NCI-H2029 treated with DMSO at 0.1 percent for 48 hours (cell line): ENCODE data around the gene CCDC85C.

Experiments
- DNase-seq: peaks from one replicate; lab custom pipeline; 2025; lab: John Stamatoyannopoulos, UW

Gene CCDC85C

GRCh38 chr14:99605299-99605961 is 1.4 kb upstream of the CCDC85C start:
- DNase-seq: no peak

DNA sequence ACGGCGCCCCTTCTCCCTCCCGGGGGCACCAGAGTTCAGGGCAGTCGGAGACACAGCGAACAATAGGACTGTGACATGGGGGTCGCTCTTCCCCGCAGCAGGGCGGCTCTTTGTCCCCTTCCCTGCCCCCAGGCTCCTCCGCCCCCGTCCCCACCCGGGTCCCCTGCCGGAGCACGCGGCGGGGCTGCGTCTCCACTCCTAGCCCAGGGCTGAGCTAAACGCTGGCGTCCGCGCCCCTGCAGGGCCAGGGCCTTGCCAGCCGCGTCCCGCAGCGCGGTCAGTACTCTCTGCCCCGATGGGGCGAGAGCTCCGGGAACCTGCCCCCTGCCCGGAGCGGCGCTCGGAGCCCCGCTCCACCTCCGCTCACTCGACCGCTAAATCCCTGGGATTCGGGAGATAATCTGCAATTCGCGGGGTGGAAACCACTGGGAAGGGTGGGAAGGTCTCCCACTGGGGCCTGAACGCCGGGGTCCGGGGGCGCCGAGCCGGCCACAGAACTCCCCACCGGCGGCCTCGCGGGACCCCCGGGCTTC is 825 bp upstream of the CCDC85C start:
- no peak for DNase-seq

GRCh38 chr14:99604278-99604765 is 315 bp upstream of the CCDC85C start:
- peak; percentile 58 for DNase-seq

GRCh38 chr14:99602788-99603415 is 1.1 kb downstream of the CCDC85C start:
- DNase-seq: no peak

- DNase-seq: no peak
These were observed 1.8 kb downstream of the CCDC85C start for GRCh38 chr14:99602054-99602787.

DNA sequence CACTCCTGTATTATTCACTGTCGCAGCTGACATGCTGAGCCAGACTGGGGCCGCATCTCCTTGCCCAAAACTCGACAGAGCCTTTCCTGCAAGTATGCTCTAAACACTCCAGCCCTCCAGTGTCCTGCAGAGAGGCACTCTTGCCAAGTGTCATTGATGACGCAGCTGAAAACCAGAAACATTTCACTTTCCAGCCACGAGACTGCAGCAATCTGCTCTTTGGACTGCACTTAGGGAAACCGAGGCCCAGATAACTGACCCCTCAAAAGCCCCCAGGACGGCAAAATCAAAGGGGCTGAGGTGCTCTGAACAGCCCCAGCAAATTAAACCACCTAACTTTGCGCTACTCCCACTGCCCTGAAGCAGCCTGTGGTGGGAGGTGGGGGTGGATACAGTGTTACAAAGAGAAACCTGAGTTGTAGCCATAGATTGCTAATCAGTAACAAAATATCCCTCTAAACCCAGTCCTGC is 2.6 kb downstream of the CCDC85C start:
- DNase-seq: no peak

- DNase-seq: no peak
These were observed 3.6 kb downstream of the CCDC85C start for GRCh38 chr14:99600232-99600888.

DNA sequence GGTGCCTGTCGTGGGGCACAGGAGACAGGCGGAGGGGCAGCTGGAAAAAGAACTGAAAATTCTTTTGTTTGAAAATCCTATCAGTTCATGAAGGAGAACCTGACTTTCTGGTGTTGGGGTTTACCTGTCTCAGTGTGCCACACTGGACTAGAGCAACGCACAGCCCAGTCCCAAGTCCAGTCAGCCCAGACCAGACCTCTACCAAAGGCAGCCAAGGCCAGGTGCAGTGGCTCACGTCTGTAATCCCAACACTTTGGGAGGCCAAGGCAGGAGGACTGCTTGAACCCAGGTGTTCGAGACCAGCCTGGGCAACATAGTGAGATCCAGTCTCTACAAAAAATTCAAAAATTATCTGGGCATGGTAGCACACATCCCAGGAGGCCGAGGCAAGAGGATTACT is 4.6 kb downstream of the CCDC85C start:
- DNase-seq: no peak

- no peak for DNase-seq
These were observed 5.2 kb downstream of the CCDC85C start for GRCh38 chr14:99598774-99599173.

DNA sequence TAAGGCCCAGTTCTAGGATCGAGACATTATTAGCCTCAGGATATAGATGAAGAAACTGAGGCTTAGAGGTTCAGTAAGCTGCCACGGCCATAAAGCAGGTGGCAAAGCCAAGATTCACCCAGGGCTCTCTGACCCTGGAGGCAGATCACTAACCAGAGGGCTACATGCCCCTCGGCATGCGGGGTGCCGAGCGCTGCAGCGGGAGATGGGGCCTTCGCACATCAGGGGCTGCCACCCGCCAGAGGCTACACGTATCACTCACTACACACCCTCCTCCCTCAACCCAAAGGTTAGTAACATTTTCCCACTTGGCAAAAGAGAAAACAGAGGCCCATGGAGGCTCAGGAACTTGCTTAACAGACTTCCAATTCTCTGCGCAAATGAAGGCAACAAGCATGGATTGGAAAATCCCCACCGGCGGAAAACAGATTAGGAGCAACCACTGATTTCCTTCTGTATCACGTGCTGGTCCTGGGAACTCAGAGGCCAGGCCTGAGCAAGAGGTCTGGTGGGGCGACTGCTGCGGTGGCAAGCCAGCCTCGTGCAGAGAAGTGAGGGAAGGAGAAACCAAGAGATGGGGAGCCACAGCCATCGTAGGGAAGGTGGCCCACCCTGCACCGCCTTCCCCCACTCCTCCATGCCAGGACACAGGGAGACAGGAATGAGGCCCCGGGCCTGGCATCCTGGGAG is 6.0 kb downstream of the CCDC85C start:
- DNase-seq: no peak

DNA sequence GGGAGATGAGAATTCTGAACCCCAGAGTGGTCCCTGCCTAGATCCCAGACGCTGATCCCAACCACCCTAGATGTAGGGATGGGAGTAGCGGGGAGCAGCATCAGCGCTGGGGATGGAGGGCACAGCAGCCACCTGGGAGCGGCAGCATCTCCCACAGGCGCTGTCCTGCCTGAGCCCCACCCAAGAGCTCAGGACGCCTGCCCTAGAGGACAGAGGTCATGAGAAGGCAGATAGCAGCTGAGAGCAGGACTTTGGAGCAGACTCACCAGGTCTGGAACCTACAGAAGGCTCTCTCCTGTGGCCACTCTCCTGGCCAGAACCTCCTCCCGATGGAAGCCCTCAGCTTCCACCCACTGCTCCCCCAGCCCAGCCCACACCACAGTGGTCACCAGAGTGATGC is 7.2 kb downstream of the CCDC85C start:
- no peak for DNase-seq

GRCh38 chr14:99596071-99596627 is 7.9 kb downstream of the CCDC85C start:
- DNase-seq: no peak

DNA sequence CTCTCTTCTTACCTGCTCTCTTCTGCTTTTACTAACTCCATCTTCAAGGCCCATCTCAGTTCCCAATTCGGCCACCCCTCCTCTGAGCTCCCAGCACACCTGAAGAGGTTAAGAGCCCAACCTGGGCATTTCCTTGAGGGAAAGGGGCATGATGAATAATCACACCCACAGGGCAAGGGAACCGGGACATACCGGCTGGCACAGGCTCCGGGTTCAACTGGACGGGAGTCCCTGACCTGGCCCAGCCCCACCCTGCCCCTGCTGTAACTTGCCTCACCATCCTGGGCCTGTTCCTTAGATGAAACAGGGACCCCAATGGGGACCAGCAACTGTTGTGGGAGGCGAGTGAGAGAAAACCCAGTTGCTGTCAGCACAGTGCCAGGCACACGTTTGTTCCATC is 8.5 kb downstream of the CCDC85C start:
- DNase-seq: no peak

- no peak for DNase-seq
These were observed 9.0 kb downstream of the CCDC85C start for GRCh38 chr14:99595034-99595433.

GRCh38 chr14:99593971-99594841 is 9.8 kb downstream of the CCDC85C start:
- DNase-seq: no peak

DNA sequence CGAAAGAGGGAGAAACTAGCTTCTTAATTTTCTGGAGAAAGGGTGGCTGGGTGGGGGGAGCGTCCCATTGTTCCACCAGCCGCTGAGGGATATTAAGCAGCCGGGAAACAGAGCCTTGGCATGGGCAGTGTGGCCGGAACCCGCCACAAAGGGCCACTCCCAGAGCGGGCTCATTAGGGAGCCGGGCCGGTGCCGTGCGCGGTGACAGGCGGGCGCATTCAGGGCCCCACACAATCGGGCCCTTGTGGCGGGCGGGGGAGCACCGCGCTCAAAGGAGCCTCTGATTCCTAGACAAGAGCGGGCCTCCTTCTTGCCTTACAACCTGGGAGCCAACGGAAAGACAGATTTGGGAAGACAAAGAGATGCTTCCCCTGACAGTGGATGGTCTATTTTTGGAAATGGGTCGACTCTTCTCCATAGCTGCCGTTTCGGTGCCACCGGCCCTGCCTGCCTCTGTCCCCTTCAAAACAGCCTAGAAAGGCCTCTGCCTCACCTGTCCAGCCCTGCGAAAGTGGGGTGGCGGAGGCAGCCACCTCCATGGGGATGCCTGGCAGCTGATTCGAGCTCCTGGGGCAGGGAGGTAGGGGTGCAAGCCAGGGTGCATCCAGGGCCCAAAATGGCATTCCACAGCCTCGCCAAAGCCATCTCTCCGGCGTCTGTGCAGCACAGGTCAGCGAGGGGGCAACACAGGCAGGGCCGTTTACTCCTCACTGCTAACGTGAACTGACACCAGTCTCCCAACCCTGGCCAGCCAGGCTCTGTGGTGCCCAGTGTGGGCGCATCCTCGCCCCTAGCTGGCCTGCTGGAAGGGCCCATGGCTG is 10.9 kb downstream of the CCDC85C start:
- no peak for DNase-seq

DNA sequence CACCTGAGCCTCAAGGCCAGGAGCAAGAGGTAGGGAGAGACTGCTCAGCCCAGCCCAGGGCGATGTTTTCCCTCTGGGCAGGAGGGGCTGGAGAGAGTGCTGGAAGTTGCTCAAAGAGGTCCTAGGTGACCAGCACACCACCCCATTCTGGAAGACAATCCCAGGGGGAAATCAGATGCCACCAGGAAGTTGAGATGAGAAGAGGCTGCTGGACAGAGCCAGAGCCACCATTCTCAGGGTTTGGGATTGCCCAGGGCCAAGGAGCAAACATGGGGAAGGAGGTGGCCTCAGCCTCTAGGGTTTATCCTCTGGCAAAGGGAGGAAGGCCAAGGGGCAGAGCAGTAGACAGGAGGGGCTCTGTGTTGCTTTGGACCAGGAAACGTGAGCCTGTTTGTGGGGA is 11.6 kb downstream of the CCDC85C start:
- DNase-seq: no peak

GRCh38 chr14:99590746-99591555 is 13.1 kb downstream of the CCDC85C start:
- no peak for DNase-seq
